Spleen (tissue), 7 donors: ENCODE data around the gene FBRS.
A peak's percentile ranks its signal among the peaks of the same experiment; 100 is the strongest.

Source experiments
- POLR2A ChIP-seq, 3 donors: fragments of 450-650 bp; IDR thresholded peaks; one replicate each; pipeline ENCODE4 v1.5.1; 2017; ENCODE audit warnings: antibody characterized with exemption in 3 of 3, mild to moderate bottlenecking in 1 of 3
- TF ChIP-seq, protein P1 (sequence below), 11 experiments: fragments of 200-600 bp in 7 of 11; fragments of 450-650 bp in 4 of 11; sonication (generic) in 4 of 11; IDR thresholded peaks in 8 of 11; conservative IDR thresholded peaks in 3 of 11; 1 replicate in 7 of 11; 2 replicates in 4 of 11; pipeline versions ENCODE4 v1.4.0 to v1.8.0; 2016 to 2021; ENCODE audit warnings: antibody characterized with exemption in 11 of 11, inconsistent platforms in 4 of 11, mild to moderate bottlenecking in 1 of 11
- donor health status: DM: no; HTN: no; CAD: no; lungs with moderate emphysema.
- donor health status: DM: no; HTN: no; CAD: no.
- donor health status: DM: no; HTN: no; CAD: no.

DNA sequence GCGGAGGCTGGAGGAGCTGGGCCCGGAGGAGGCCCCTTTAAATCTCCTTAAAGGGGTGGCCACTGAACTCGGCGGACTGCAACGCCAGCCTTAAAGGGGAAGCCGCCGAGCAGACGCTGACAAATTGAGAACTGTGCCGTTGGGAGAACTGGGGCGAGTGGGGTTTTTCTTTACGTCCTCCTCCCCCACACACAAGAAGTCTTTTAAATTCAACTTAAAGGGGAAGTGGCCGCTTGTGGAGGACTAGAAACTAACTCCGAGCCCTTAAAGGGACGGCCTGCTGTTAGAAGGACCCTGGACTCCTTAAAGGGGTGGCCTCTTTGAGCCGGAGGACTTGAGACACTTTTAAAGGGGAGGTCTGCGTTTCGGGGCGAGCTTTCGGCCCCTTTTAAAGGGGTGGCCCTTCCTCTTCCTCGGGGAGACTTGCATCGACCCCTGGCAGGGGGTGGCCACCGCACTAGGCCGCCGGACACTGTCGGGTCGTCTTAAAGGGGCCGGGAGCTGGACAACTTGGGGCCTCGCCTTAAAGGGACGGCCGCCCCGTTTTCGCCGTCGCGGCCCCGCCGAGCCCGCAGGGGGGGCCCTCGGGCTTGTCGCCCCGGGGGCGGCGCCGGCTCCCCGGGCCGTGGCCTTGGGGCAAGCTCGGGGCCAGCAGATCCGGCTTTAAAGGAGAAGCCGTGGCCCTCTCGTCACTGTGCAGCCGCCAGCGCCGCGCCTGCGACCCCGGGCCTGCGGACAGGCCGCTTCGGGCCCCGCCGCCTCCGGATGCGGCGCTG lies 688 bp downstream of the FBRS start:
- TF ChIP-seq, protein P1, sequence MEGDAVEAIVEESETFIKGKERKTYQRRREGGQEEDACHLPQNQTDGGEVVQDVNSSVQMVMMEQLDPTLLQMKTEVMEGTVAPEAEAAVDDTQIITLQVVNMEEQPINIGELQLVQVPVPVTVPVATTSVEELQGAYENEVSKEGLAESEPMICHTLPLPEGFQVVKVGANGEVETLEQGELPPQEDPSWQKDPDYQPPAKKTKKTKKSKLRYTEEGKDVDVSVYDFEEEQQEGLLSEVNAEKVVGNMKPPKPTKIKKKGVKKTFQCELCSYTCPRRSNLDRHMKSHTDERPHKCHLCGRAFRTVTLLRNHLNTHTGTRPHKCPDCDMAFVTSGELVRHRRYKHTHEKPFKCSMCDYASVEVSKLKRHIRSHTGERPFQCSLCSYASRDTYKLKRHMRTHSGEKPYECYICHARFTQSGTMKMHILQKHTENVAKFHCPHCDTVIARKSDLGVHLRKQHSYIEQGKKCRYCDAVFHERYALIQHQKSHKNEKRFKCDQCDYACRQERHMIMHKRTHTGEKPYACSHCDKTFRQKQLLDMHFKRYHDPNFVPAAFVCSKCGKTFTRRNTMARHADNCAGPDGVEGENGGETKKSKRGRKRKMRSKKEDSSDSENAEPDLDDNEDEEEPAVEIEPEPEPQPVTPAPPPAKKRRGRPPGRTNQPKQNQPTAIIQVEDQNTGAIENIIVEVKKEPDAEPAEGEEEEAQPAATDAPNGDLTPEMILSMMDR (IDR thresholded peaks at IDR 0.05 in 8 of 11, conservative IDR thresholded peaks at IDR 0.05 in 3 of 11): peak in 3 of 11 experiments; percentile 14 to 41 (median 23)
- peak in 1 of 3 donors; percentile 19 for TF ChIP-seq POLR2A (IDR thresholded peaks at IDR 0.05)
